Natural killer cell (primary cell): ENCODE results near the gene MARK4. TPM values are rescaled to one million over a fixed set of nuclear protein-coding genes. Genes with fewer than 3 reads are reported as not detected.
"Not testable (repeated sequence)": the region's sequence is repeated elsewhere in the genome, so short reads cannot be mapped to it uniquely, and the experiment has no call there.

ENCODE experiments used
- ATAC-seq, 3 donors: fragments of 150-1000 bp in 2 of 3; fragments of 200-7000 bp in 1 of 3; cut with Tn5 transposase; 1 replicate in 1 of 3; 2 replicates in 2 of 3; pipeline ENCODE4 v1.10.0; 2021; ENCODE audit warnings: mild to moderate bottlenecking in 2 of 3, moderate library complexity in 2 of 3
- DNase-seq, 2 donors: peaks; one replicate each; pipeline versions ENCODE4 v3.0.0 to v3.0.0-alpha.2; 2013 to 2021; ENCODE audit warnings: mixed read lengths in 1 of 2
- H3K27ac ChIP-seq: one replicate; pipeline ENCODE4 v1.5.1; 2013; ENCODE audit warnings: mild to moderate bottlenecking, low read length
- H3K27me3 ChIP-seq: one replicate; pipeline ENCODE4 v1.6.1; 2013; ENCODE audit warnings: low read length; ENCODE audit not compliant: control insufficient read depth, insufficient read depth
- H3K36me3 ChIP-seq: one replicate; pipeline ENCODE4 v1.6.1; 2013; ENCODE audit warnings: low read length; ENCODE audit not compliant: control insufficient read depth, insufficient read depth
- H3K4me1 ChIP-seq: one replicate; pipeline ENCODE4 v1.6.1; 2013; ENCODE audit warnings: low read length; ENCODE audit not compliant: control insufficient read depth, insufficient read depth
- H3K4me3 ChIP-seq: one replicate; pipeline ENCODE4 v1.5.1; 2013; ENCODE audit warnings: low read length
- H3K9me3 ChIP-seq: one replicate; pipeline ENCODE4 v1.6.1; 2013; ENCODE audit warnings: low read length; ENCODE audit not compliant: control insufficient read depth, insufficient read depth
- H3K27ac Mint-ChIP-seq, 2 donors: one replicate each; pipeline ENCODE4 v1.8.0; 2022; ENCODE audit warnings: mild to moderate bottlenecking in 2 of 2, mixed read lengths in 2 of 2, moderate library complexity in 1 of 2
- H3K27me3 Mint-ChIP-seq, 2 donors: one replicate each; pipeline ENCODE4 v1.8.0; 2022; ENCODE audit warnings: low read depth in 2 of 2, mixed read lengths in 2 of 2
- H3K36me3 Mint-ChIP-seq: one replicate; pipeline ENCODE4 v1.8.0; 2022; ENCODE audit warnings: mixed read lengths
- H3K4me1 Mint-ChIP-seq, 2 donors: one replicate each; pipeline ENCODE4 v1.8.0; 2022; ENCODE audit warnings: mixed read lengths in 2 of 2
- H3K4me3 Mint-ChIP-seq: one replicate; pipeline ENCODE4 v1.8.0; 2022; ENCODE audit warnings: mild to moderate bottlenecking, moderate library complexity, mixed read lengths
- H3K9me3 Mint-ChIP-seq, 2 donors: one replicate each; pipeline ENCODE4 v1.8.0; 2022; ENCODE audit warnings: mixed read lengths in 2 of 2
- WGBS: methylation state at CpG from one replicate; pipeline ENCODE4 v1.1.7; 2013; ENCODE audit warnings: missing lambda C conversion rate; ENCODE audit not compliant: insufficient coverage; 5-methylcytosine and 5-hydroxymethylcytosine counted together
- intact Hi-C: fragments of 100-400 bp; cut with micrococcal nuclease; formaldehyde crosslinking; loops from one replicate; pipeline ENCODE4 v1.14.2; 2022
- total RNA-seq, 4 donors: library from RNA; stranded (reverse); fragments of 120-200 nt in 1 of 4; gene quantifications; one replicate each; pipeline versions ENCODE4 v1.2.3 to v1.2.4, GENCODE V29; 2013 to 2022
- TF ChIP-seq, protein P1 (sequence below): fragments of 200-600 bp; IDR thresholded peaks from one replicate; pipeline ENCODE4 v1.8.0; 2022; ENCODE audit warnings: antibody characterized with exemption

The MARK4 gene
- total RNA-seq, 3 donors from 2014 or later (not counting 1 experiment from before 2014, with no cell fraction given): 50.4 to 53.6 (median 51.4) TPM

DNA sequence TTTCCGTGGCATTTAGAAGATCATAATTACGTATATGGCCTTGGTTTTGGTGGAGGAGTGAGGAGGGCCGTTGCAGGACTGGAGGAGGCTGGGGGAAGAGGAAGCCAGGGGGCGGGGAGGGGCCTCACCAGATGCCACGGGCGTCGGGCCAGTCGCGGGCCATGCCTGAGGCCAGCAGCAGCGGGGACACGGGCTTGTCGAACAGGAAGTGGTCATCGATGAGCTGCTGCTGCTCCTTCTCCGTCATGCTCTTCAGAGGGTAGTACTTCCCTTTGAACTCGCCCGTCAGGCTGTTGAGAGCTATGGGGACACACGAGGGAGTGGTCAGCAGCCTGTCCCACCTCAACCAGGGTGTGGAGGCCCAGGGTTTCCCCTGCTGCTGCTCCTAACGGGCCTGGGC, 60.5 kb downstream of the MARK4 start:
- Mint-ChIP-seq H3K27ac (no peak overlapping the region), H3K27me3 (peaks cover 6 to 15% of the 10 kb centered on the region in 2 donors), H3K36me3 (no peaks in the 10 kb centered on the region), H3K9me3 (no peaks in the 10 kb centered on the region), H3K4me3 (no peak overlapping the region), H3K4me1 (peaks cover 0 to 13% of the 10 kb centered on the region in 2 donors)
- H3K27ac ChIP-seq: no peak overlapping the region
- DNase-seq (no peak), ATAC-seq (peak in 2 of 3 donors; percentile 17 to 32)
- no peaks in the 10 kb centered on the region for H3K27me3 ChIP-seq
- H3K36me3 ChIP-seq: no peaks in the 10 kb centered on the region
- no peak overlapping the region for H3K4me3 ChIP-seq
- no peaks in the 10 kb centered on the region for H3K4me1 ChIP-seq
- TF ChIP-seq, protein P1, sequence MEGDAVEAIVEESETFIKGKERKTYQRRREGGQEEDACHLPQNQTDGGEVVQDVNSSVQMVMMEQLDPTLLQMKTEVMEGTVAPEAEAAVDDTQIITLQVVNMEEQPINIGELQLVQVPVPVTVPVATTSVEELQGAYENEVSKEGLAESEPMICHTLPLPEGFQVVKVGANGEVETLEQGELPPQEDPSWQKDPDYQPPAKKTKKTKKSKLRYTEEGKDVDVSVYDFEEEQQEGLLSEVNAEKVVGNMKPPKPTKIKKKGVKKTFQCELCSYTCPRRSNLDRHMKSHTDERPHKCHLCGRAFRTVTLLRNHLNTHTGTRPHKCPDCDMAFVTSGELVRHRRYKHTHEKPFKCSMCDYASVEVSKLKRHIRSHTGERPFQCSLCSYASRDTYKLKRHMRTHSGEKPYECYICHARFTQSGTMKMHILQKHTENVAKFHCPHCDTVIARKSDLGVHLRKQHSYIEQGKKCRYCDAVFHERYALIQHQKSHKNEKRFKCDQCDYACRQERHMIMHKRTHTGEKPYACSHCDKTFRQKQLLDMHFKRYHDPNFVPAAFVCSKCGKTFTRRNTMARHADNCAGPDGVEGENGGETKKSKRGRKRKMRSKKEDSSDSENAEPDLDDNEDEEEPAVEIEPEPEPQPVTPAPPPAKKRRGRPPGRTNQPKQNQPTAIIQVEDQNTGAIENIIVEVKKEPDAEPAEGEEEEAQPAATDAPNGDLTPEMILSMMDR: no peak
- WGBS: 23% methylated on average over 18 of the region's 18 CpGs
- intact Hi-C loops: no loop called here
- no peaks in the 10 kb centered on the region for H3K9me3 ChIP-seq

- Mint-ChIP-seq H3K4me1 (peaks cover 0 to 13% of the 10 kb centered on the region in 2 donors), H3K27me3 (peaks cover 11 to 18% of the 10 kb centered on the region in 2 donors)
- ATAC-seq, H3K9me3 Mint-ChIP-seq, H3K27ac Mint-ChIP-seq, H3K4me3 Mint-ChIP-seq, intact Hi-C loops, H3K36me3 ChIP-seq, H3K4me3 ChIP-seq, DNase-seq, H3K27me3 ChIP-seq, H3K4me1 ChIP-seq, H3K36me3 Mint-ChIP-seq, H3K27ac ChIP-seq, H3K9me3 ChIP-seq: not testable (repeated sequence)
- 92% methylated on average over 14 of the region's 14 CpGs for whole genome bisulfite sequencing
These were observed 61.2 kb downstream of the MARK4 start for GRCh38 chr19:45312285-45312684.

DNA sequence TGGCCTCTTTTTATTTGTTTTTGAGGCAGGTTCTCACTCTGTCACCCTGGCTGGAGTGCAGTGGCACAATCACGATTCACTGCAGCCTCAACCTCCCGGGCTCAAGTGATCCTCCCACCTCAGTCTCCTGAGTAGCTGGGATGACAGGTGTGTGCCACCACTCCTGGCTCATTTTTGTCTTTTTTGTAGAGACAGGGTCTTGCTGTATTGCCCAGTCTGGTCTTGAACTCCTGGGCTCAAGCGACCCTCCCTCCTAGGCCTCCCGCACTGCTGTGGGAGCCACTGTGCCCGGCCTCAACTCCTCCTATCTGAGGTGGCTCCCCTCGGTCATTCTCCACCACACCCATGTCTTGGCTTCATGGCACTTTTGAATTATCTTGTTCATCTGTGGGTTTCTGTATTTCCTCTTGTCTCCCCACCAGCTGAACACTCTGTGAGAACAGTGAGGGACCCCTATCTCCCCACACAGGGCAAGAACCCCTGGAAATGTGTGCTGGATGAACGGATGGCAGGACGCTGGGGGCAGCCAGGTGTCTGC, 63.7 kb downstream of the MARK4 start:
- H3K9me3 ChIP-seq: no peaks in the 10 kb centered on the region
- ATAC-seq: no peak
- Mint-ChIP-seq H3K4me1 (peaks cover 0 to 13% of the 10 kb centered on the region in 2 donors), H3K4me3 (no peak overlapping the region), H3K27ac (no peak overlapping the region), H3K36me3 (no peaks in the 10 kb centered on the region), H3K9me3 (no peaks in the 10 kb centered on the region), H3K27me3 (peaks cover 15 to 18% of the 10 kb centered on the region in 2 donors)
- peaks cover 3% of the 10 kb centered on the region for H3K27me3 ChIP-seq
- DNase-seq: no peak
- H3K4me1 ChIP-seq: no peaks in the 10 kb centered on the region
- 72% methylated on average over 8 of the region's 8 CpGs for WGBS
- intact Hi-C loops: no loop called here
- TF ChIP-seq, protein P1: no peak
- no peak overlapping the region for H3K27ac ChIP-seq
- H3K36me3 ChIP-seq: no peaks in the 10 kb centered on the region
- H3K4me3 ChIP-seq: no peak overlapping the region

DNA sequence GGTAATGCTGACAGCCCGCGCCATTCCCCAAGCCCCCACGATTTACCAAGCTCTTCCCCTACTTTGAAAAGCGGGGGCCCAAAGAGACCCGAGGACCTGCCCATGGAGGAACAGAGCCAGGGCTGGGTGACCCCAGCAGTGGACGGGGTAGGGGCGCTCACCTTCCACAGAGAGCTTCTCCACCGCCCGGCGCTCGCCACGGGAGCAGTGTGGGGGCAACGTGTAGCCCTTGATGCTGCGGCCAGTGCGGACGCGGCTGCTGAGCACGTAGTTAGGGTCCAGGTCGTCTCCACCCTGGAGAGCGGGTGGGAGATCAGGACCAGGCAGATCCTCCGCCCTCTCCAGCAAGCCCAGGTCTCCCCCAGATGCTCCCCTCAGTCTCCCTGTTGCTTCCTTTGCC, 64.2 kb downstream of the MARK4 start:
- no peak for DNase-seq
- Mint-ChIP-seq H3K36me3 (no peaks in the 10 kb centered on the region), H3K4me3 (no peak overlapping the region), H3K27me3 (peaks cover 15 to 18% of the 10 kb centered on the region in 2 donors), H3K9me3 (no peaks in the 10 kb centered on the region), H3K4me1 (peaks cover 0 to 13% of the 10 kb centered on the region in 2 donors), H3K27ac (no peak overlapping the region)
- H3K4me1 ChIP-seq: no peaks in the 10 kb centered on the region
- ATAC-seq: no peak
- peaks cover 3% of the 10 kb centered on the region for H3K27me3 ChIP-seq
- H3K36me3 ChIP-seq: no peaks in the 10 kb centered on the region
- intact Hi-C loops: no loop called here
- H3K4me3 ChIP-seq: no peak overlapping the region
- H3K9me3 ChIP-seq: no peaks in the 10 kb centered on the region
- 63% methylated on average over 21 of the region's 21 CpGs for WGBS
- TF ChIP-seq, protein P1: no peak
- H3K27ac ChIP-seq: no peak overlapping the region
